HG03571 (cell line): Measurements from ENCODE around the gene PTPA.
"Not testable (repeated sequence)": the region's sequence is repeated elsewhere in the genome, so short reads cannot be mapped to it uniquely, and the experiment has no call there.

Source experiments
- ATAC-seq: cut with Tn5 transposase; IDR thresholded peaks from one replicate; pipeline ENCODE4 v1.9.1; 2021; ENCODE audit not compliant: unreplicated experiment

Gene PTPA

DNA sequence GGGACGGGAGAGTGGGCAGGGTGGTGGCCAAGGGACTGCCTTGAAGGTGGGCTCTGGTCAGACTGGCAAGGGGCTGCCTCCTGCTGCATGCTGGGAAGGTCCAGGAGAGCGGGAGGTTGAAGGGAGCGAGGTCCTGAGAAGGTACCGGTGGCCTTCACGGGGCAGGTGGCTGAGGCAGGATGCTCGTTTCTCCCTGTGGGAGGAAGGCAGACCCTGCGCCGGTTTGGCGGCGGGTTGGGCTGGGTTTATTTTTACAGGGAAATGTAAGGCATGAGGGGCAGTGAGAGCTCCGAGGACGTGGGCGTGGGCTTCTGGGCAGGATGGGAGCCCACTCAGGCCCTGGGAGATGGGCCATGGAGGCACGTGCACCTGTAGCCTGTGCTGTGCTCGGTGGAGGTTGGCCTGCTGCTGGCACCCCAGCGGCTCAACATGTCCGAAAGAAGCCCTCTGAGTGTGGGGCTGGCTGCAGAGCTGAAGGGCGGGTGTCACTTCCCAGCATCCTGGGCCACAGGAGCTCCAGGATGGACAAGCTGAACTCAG lies 39.5 kb downstream of the PTPA start:
- ATAC-seq = no peak

DNA sequence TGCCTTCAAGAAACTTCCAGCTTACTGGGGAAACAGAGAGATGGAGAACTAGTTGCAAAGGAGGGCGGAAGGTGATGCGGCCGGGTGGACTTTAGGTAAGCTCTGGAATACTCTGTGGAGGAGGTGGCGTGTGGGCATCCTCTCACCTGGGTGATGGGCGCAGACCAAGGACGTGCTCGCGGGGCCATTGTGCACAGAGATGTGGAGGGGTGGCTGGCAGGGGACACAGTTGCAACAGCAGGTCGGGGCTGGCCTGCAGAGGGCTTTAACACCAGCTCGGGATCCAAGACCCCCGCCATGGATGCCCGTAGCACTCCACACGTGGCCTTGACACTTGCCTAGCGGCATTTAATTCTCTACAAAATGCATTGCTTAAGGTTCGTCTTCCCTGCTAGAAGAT lies 40.3 kb downstream of the PTPA start:
- ATAC-seq = no peak

DNA sequence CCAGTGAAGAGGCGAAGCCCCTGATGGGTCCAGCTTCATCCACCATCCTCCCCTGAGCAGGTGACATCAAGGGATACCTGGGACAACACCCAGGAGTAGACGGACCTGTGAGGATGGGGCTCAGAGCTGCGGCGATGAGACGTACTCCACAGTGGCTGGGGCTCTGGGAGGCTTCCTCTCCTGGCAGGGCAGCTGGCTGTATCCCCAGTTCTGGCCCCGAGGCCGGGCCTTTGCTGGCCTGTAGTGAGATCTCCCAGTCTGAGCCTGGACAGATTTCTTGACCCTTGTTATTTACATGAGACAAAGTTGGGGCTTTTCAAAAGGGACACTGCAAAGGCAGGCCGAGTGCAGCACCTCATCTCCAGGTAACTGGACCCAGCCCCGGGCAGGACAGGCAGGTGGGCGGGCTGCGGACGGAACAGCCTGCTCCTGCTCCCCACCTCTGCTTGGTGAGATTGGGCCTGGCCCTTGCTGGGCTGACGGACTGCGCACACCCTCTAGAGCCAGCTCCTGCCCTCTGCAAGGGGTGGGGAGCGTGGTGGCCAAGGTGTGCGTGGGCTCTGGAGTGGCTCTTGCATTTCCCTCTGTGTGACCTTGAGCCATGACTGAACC lies 43.8 kb downstream of the PTPA start:
- ATAC-seq = no peak

DNA sequence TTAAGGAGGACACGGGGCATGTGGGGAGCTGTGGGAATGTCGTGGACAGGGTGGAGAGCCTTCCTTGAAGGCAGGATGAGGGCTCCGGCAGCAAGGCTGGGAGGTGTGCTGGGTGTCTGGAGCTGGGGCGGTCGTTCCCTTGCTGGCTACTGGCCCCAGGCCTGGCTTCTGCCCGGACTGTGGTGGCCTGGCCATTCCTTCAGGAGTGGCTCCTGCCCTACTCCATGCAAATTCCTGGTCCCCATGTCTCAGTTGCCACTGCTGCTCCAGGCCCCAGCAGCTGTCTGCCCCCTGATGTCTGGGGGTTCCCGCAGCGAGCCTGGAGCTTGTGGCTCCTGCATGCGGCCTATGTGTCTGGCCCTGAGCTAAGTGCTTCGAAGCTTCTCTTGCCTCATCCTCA lies 44.9 kb downstream of the PTPA start:
- ATAC-seq = no peak

DNA sequence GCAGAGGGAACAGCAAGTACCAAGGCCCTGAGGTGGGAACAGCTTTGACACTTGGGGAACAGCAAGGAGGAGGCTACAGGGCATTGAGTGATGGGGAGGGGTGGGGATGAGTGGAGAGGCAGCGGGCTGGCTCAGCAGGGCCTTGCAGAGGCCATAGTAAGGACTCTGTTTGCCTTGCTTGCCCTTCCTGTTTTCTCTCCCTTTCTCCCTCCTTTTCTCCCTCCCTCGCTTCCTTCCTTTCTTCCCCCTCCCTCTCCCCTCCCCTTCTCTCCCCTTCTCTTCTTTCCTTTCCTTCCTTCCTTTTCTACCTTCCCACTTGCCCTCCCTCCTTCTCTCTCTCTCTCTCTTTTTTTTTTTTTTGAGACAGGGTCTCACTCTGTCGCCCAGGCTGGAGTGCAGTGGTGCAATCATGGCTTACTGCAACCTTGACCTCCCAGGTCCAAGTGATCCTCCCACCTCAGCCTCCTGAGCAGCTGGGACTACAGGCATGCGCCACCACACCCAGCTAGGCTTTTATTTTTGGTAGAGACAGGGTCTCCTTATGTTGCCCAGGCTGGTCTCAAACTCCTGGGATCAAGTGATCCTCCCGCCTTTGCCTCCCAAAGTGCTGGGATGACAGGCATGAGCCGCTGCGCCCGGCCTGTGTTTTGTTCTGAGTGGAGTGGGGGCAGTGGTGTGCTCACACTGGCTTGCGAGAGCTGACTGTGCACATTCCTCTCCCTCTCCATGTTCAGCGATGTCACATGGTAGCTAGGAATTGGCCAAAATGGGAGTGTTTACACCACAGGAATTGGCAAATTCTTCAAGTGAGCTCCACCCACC lies 49.7 kb downstream of the PTPA start:
- ATAC-seq = no peak

DNA sequence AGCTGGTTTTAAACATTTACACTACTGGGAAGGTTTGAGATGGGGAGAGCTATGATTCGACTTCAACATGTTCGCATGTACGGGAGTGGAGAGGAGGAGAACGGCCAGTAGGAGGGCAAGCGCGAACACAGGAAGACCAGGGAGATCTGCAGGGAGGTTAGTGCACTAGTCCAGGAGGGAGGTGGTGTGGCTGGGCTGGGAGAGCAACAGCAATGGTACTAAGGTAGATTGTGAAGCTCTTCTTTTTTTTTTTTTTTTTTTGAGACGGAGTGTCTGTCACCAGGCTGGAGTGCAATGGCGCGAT lies 50.3 kb downstream of the PTPA start:
- ATAC-seq = no peak

DNA sequence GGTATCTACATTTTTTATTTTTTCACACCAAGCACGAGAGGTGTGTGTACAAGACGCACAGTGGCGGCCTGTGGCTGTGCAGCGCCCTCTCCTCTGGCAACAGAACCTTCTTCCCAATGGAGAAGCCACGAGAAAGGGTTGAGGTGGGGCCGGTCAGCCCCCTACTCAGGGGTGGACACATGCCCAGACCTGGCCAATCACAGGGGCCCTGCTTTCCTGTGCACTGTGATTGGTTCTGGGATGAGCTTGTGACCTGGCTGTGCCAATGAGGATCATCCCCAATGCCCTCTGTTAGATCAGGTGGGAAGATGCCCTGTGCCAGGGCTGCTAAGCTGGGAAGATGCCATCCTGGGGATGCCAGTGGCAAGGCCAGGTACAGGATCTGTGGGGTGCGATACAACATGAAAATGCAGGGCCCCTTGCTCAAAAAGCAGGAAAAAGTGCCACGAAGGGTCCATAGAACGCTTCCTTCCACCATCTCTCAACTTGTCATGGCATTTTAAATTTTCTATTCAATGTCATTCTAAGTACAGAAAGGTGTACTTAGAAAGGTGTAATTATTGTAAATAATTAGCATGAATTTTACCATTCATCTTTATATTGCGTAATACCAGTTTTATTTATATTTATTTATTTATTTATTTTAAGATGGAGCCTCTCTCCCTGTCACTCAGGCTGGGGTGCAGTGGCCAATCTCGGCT lies 51.4 kb downstream of the PTPA start:
- ATAC-seq = no peak

DNA sequence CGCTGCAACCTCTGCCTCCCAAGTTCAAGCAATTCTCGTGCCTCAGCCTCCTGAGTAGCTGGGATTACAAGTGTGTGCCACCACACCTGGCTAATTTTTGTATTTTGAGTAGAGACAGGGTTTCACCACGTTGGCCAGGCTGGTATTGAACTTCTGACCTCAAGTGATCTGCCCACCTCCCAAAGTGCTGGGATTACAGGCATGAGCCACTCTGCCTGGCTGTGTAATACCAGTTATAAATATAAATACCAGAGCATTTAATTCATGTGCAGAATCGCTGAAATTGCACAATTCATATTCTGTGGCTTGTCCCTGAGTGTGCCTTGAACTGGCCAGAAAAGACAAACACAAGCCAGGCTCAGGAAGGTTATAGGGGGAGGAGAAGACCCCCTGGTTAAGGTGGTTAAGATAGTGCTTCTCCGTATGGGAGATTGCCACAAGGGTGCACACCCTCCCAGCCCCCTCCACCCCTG lies 52.0 kb downstream of the PTPA start:
- not testable (repeated sequence) for ATAC-seq

DNA sequence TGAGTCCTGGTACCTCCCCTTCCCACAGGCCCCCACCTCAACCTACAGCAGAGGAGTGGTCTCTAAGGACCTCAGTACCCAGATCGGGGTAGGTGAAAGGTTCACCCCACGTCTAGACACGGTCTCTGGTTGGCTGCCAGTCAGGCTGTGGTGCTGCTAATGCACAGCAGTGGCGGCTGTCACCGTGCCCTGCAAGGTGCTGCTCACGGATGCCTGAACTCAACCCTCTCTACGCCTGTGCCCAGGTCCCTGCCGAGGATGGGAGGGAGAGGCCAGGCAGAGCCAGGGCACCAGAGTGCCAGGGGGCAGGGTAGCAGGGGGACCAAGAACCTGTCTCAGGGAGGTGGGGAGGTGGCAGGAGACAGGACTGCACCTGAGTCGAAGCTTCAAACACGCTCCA lies 52.5 kb downstream of the PTPA start:
- no peak for ATAC-seq

DNA sequence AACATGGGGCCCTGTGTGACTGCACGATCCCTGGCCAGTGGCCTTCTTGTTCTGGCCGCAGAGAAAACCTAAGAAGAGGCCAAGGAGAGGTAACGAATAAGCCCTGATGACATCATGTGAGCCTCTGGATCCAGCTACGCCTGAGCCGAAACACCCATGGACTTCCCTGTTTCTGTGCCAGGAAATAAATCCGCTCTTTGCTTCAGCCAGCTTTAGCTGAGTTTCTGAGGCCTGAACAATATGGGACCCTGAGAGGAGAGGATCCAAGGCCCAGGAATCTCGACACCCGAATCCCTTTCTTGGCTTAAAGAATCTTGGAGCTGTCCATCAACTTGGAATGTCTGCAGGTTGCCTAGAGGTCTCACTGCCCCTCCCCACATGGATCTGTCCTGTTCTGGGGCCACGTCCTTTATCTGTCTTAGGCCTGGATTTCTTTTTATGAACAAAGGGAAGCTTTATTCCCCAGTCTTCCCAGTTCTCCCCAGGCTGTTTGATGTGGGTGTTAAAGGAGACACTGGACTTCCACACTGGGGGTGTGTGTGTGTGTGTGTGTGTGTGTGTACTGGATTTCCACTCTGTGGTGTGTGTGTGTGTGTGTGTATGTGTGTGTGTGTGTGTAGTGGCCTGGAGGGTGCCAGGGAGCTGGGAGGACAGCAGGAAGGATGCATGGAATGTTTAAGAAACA lies 53.2 kb downstream of the PTPA start:
- no peak for ATAC-seq

DNA sequence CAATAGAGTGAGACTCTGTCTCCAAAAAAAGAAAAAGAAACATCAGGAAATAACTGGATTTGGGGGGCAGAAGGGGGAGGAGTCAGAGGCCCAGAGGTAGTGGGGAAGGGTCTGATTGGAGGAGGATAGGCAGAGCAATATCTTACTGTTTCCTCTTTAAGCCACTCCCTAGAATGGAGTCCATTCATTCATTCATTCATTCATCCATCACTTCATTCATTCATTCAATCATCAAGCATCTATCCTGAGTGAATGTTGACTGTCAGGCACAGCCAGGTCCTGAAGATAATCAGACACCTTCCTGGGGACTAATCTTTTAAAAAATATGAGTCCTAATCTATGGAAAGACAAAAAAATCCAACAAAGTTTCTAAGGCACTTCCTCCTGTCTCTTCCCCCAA lies 54.0 kb downstream of the PTPA start:
- no peak for ATAC-seq

DNA sequence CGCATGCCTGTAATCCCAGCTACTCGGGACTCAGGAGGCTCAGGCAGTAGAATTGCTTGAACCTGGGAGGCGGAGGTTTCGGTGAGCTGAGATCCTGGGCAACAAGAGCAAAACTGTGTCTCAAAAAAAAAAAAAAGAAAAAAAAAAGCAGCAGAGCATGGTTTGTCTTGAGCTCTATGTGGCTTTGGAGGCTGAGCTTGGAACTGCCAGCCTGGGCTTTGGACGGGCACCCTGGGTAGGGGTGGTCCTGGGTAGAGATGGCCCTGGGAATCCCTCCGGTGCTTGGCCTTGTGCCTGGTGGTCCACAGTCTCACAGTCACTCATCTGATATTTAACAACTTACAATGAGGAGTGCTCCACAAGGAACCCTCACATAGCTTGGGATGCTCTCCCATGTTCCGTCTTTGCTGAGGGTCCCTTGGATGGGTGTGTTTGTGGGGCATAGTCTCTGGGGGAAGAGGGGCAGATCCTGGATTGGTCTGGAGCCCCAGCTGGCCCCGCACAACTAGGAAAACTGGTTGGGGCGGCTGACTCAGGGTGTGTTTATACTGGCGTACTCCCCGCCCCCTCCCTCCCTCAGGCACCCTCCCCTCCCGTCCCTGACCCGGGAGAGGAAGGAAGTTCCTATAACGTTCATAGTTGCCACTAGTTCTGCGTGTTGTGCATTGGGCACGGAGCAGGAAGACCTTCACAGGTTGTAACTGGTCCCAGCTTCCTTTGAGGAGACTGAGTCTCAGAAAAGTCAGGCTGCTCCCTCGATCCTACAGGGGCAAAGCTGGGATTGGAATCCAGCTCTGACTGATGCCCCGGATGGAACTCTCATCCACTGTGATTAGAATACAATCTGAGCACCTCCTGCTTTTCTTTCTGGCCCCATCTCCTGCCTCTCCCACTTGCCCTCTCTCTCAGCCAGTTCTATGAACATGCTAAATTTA lies 55.7 kb downstream of the PTPA start:
- ATAC-seq = no peak

DNA sequence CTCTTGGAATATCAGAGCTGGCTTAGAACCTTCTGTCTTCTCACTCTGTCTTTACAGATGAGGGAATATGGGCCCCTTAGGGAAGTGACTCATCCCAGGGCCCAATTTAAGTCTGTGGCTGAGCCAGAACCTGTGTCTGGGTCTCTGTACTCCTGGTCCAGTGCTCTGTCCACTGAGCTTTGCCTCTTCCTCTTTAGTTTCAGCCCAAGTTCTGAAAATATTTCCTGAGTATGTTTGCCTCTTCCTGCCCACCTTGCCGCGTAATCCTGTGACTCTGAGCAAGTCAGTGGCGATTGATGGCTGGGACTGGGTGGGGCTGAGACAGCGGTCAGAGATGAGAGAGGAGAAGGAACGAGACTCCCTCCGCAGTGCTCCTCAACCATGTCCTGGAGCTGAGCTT lies 59.0 kb downstream of the PTPA start:
- no peak for ATAC-seq

DNA sequence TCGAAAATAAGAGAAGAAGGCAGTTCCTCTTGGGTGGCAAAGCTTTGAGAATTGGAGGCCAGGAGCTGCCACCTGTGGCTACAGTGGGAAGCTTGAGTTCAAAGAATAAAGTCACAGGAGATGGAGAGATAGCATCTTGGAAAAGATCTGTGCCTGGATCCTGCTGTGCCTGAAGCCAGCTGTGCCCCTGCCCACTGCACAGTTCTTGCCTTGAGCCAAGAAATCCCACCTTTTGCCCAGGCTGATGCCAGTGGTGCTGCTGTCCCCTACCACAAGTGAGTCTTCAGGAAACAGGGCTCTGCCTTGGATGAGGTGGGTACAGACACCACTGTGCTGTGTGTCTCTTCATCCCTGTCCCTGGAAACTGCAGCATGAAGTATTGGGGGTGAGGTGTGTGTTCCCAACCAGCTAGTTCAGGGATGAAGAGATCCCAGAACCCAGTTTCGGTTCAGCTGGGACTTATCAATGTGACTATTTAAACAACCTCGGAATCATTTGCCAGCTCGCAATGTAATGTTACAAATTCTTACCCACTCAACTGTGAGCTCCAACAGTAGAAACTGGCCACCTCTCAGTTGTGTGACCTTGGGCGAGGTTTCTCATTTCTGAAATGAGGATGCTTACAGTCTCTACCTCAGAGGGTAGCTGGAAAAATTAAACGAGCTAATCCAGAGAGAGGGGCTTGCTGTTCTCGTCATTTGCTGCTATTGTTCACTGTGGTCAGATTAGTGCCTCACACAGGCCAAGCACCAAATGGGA lies 61.0 kb downstream of the PTPA start:
- ATAC-seq = no peak

DNA sequence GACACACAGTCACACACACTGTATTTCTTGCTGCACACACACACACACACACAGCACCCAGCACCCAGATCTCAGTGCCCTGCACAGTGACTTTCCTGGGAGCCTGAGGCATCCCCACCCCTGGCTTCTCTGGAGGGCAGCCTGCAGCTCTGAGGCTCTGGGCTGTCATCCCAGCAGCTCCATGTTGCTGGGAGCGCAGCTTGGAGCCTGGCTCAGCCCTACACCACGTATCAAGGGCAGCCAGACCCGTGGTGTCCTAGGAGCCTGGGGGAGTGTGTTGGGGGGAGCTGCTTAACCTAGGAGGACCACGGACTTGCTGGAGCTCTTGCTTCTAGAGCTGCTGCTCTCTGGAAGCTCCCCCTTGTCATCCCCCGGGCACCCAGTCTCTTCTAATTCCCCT lies 61.6 kb downstream of the PTPA start:
- ATAC-seq = no peak

DNA sequence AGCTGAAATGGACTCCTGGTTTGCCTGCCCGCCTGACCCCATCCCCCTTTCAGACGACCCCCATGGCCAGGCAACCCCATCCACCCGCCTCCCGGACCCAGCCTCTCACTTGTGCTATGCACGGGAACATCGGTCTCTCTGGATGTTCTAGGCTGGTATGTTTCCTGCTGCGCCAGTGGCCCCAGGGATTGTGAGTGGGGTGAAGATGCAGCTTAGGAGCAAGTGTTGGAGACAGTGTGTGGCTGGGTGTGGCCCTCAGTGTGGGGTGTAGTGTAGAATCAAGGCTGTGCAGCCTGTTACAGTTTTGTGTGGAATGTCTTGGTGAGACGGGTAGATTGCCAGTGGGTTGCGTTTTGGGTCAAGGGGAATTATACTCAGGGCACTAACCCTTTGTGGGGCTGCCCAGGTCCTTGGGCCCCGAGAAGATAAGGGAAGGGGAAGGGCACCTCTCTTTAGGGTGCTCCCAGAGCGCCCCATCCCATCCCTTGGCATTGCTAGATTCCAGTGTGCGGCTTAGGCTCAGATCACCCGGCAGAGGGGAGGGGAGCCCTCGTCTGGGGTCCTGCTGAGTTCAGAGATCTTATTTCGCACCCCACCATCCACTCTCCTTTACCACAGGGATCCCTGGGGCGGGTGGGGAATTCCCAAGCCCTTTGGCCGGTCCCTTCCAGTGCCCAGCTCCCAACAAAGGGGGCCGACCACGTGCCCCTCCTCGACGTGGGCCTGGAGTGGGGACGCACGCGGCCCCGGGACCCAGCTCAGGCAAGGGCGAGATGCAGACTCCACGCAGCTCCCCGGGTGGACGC lies 62.3 kb downstream of the PTPA start:
- no peak for ATAC-seq

DNA sequence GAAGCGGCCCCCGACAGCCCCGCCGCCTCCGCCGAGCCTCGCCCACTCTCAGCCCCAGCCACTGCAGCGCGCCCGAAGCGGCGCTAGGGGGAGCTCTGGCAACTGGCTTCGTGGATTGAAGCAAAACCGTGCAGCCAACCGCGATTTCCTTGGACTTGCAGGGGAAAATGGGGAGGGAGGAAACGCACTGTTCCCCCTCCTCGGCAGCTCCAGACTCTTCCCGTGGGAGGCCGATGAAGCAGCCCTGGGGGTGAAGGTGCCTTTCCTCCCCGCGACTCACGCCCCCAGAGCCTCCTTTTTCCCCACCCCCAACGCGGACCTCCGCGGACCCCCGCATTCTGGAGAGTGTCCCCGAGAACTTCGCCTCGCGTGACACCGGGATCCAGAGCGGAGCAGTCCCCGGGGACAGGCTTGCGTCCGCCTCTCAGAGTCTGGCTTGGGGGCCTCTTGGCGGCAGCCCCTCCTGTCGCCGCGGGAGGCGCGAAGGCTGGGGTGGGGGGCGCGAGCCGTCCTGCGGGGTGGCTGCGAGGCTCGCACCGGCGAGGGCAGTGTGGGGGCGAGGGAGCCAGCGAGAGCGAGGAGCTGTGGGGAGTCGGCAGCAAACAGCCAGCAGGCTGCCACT lies 63.0 kb downstream of the PTPA start:
- ATAC-seq = no peak
